NCI-H774 (cell line): ENCODE results near the gene CRACDL.

Experiments used
- DNase-seq: peaks from one replicate; lab custom pipeline; 2025; lab: John Stamatoyannopoulos, UW

The CRACDL gene

DNA sequence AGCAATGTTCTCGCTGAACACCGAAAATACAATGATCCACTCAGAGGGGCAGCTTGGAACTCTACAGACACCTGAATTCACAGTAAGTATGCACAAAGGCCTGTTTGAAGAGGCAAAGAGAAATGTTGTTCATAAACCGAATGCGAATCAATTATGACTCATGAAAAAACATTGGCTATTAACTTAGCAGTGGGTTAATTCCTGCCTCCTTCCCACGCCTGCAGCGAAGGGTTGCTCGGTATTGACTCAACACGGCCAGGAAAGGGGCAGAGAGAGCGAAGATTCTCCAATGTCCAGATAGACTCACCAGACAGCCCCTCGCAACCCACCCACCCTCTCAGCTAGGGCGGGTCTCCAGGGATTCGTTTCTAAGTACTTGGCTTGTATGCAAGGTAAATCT, 9.4 kb downstream of the CRACDL start:
- DNase-seq = no peak

DNA sequence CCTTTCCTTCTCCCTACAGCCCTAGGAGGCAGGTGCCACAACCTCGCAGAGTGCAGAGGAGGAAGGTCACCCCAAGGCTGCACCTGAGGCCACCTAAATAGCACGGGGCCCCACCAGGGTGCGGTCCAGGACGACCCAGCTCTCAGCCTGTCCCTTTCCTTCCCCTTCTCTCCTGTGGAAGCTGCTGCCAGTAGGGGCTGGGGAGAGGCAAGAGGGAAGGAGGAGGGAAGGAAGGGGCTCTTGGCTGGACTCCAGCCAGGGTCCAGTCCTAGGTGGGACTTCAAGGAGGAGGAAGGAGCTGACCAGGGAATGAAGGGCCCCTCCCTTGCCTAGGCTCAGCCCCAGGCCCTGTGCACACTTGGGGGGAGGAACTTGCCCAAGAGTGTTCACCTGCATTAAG, 11.1 kb downstream of the CRACDL start:
- no peak for DNase-seq

DNA sequence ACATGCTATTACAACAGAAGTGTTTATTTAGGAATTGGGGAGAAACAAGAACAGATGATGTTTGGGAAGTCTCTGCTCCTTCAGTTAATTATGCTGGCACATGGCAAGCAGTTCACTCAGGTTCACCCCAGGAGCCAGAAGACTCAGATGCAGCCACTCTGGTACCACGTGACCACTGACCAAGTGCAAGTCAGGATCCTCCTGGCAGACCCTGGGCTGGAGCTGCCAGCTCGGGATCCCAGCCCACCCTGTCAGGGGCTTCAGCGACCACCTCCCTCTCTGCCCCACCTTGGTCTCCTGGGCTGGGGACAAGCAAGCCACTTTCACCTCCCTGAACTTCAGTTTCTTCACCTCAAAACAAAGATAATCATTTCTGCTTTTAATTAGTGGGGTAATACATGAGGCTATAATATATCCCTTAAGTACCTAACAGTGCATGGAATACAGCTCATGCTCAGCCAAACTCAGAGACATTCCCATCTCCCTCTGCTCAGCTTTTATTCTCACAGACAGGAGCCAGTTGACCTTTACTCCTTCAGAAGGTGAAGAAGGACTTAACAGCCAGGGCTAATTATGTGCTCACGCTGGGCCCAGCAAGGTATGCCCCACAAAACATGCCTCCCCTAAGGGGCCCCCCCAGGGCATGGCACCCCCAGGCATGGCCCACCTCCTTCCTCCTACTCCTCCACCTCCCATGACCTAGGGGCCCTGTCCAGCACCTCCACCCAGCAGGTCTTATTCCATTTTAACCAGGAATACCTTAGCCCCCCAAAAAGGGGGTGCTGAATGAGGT, 11.8 kb downstream of the CRACDL start:
- no peak for DNase-seq

DNA sequence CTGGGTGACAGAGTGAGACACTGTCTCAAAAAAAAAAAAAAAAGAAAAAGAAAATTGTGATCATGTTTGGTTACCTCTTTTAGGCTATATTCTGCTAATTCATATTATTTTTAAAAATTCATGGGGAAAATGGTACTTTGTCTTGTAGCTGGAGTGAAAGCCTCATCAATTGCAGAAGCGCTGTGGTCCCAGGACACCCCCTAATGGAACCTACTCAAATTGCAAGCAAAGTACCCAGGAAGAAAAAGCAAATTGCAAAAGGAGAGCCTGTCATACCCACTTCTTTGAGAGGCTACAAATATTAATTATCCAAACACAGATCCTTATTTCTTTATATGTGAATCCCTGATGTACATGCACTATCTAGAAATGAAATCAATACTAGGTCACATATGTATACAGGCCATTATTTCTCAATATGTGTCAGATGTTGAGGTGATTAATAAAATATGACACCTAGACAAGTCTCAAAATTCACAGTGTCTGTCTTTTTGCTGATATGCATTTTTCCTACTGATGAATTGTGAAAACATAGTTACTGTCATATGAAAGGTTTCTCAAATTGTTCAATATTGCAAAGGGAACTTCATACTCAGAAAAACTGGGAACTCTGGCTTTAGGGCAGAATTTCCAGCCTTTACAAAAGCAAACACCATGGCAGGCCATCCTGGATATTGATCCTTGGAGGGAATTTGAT, 12.6 kb downstream of the CRACDL start:
- DNase-seq = no peak

DNA sequence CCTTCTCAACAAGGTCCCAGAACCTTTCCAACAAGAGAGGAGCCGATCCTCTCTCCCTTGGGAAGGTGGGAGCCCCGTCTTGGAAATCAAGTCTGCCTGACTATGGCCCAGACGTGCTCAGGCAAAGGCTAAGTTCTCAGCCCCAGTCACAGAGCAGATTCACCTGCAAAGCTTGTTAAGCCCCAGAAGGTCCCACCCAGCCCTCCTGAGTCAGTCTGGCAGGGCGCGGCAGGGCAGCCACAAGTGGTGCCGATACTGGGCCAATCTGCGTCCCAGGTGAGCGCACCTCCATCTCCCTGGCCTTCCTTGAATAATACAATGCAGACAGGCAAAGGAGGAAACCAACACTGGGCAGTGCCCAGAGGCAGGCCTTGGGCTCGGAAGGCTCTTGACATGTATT, 15.0 kb downstream of the CRACDL start:
- DNase-seq = no peak

DNA sequence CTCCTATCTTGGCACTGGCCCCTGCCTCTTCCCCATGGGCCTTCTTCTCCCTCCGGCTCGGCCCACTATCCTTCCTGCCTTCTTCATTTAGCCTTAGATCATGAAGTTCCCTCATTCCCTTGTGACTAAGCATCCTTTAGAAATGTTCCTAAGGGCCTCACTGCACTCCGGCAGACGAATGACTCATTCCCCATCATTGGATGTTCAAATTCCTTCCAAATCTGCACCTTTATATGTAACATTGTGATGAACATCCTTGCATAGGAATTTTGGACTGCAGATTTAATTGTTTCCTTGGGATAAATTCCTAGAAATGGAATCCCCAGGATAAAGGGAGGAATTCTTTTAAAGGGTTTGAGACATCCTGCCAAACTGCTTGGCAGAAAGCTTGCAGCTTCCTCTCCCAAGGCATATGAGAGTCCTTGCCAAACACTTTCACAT, 19.0 kb downstream of the CRACDL start:
- DNase-seq = no peak

DNA sequence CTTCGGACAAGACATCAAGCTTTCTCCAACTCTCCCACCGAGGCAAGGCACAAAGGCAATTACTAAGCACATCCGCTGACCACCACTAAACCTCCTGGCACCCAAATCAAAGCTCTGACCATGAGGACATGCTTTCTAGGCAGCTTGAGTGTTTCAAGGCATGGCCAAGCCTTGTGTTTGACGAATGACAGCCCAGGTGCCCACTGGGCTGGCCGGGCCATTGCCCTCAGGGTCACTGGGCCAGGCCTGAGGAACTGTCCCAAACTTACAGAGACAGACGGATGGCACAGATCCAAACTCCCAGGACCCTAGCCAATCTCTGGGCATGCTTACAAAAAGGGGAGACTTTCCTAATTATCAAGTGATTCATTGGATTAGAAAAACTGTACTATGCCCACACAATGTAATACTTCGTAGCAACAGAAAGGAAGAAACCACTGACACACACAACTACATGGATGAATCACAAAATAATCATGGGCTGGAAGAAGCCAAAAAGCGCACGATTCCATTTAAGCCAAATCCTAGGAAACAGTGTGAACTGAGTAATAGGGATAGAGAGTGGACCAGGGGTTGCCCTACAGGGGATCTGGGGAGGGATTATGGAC, 20.2 kb downstream of the CRACDL start:
- DNase-seq = no peak

DNA sequence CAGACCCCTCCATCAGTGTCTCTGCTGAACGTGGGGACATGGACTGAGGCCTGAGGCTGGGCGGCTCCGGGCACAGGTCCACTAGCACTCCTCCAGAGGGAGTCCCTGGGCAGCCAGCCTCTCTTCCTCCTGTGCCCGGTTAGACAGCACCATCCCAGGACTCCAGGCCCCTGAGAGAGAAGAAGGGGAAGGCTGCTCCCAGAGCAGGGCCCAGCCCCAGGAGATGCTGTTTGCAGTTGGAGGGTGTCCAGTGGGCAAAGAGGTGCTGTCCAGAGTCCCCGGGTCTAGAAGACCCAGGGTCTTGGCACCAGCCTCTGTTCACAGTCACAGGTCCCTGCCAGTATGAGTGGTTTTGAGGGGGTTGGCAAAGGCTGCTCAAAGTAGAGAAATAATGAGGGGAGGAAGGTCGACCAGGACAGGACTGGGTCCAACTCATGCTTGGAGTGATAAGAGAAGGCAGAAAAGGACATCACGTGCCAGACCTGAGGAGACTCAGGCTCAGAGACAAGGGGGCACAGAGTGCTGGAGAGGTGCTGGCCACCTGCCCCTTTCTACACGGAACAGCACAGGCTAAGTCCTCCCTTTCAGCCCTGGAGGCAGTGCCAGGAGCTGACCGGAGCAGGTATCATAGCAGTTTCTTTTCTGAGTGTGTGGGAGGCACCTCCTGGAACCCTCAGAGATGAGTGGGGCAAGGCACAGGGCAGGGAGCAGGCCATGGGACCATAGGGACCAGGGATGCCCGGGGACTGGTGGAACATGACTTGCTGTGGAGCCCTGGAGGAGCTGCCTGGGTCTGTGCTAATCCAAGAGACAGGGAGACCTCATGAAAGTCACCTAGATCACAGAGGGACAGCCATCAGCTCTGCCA, 21.1 kb downstream of the CRACDL start:
- no peak for DNase-seq

DNA sequence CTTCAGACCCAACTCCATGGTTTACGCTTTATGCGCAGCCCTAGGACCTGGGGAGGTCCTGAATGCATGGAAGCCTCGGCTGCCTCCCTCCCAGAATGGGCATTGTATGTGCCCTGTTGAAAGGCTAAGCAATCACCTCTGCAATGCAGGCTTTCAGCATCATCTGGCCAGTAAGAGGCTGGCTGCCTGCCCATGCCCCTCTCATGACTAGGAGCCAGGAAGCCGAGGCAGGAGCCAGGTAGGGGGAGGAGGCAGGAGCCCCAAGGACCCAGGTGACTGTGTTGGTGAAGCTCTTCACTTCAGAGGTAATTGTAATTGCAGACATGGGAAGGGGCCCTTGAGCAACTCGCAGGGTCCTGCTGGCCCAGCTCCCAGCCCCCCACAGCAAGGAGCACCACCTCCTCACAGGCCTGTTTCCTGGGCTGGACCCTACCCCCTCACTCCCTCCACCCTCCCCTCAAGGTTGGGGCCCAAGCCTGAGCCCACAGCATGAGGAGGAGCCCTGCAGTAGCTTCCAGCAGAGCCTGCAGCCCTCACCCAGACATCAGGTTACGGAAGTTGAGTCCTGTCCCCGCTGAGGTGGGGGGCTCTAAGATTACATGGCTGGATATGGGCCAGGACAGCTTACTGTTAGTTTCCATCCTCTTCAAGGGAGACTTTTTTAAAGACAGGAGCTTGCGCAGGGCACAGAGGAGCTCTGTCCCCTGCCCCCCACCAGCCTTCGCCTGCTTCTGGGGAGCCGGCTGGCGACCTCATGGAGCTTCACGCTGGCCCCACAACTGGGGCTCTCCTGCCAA, 21.9 kb downstream of the CRACDL start:
- DNase-seq = peak; percentile 44

DNA sequence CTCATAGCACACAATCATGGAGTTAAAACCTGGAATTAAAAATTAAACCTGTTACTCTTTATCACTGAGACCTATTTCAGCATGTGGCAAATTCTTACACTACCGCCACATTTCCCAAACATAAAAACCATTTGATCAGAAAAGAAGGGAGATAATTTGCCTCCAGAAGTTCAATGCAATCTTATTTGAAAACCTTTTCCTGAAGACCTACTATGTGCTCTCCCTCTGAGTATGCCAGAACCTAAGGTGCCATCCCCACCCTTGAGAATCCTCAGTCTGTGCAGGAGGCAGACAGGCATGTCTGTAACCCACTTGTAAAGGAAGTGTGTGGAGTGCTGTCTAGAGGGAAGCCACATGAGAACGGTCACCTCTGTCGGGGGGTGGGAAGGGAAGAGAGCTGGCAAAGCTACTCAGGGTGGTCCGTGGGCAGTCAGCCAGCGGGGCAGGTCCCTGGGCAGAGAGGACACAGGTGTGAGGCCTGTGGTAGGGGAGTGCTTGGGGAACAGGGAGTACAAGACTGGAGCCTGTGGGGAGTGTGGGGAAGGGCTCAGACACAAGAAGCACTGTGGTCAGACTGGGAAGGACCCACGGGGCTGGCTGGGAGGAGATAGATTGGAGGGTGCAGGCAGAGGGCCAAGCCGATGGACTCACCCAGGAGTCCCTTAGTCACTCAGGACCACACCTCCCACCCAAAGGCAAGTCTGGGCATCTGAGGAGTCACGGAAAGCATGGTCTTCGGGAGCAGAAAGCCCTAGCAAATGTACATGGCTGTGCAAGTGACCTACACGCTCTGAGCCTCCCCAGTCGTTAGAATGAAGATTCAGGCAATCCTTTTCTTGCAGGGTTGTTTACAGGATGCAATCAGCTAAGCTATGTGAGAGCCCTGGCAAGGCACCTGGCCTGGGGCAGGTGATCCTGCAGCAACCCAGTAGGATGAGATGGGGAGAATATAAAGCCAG, 22.8 kb downstream of the CRACDL start:
- no peak for DNase-seq

DNA sequence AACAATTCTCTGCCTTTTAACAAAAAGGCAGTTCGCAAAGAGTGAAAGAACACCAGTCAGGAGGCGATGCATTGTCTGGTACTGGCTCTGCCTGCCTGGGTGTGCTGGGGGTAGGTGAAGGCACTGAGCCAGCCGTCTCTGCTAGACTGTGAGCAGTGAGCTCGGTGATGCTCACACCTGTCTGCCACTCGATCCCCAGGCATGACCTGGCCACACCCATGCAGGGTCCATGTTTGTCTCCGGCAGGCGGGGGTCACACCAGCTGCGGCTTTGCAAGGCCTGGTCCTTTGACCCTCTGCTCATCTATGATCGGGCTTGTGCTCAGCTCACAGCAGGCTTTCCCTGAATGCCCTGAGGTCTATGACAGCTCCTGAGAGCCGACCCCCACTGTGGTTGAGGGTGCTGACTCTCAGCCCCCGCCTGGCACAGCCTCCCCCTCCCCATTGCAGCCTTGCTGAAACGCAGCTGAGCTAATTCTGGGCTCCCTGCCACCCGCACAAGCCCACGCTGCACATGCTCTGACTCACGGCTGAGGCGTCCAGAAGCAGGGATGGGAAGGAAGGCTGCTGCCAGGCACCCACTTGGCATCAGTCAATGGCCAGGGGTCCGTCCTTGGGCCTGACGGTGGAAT, 23.7 kb downstream of the CRACDL start:
- peak; percentile 73 for DNase-seq

DNA sequence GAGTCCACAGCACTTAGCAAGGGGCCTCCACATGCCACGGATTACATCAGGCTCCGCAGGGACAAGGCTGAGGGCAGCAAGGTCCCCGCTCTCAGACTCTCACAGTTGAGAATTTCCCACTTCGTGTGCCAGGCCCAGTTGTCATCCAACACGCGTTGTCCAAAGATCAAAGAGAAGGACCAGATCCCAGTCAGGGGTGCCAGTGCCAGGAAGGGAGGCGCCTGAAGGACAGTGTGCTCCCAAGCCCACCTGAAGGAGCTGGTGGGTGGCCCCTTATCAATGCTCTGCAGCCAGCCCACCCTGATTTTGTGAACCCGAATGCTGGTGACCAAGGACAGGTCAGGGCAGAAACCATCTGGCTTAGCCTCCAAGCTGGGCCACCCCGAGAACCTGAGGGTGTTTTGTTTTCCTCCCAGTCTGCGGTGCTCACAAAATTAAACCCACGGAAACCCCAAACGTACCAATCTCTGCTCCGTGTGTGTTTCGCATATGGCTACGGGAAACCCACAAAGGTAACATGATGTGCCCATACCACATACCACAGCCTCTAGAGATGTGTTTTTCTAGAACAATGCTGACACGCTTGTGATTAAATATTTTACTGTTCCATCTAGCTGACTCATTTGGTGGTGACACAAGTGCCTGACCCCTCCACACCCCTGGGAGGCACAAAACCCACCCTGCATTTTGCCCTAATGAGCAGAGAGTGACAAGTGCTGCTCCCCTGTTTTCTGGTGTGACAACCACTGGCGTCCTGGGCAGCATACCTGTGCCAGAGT, 24.5 kb downstream of the CRACDL start:
- DNase-seq = no peak

DNA sequence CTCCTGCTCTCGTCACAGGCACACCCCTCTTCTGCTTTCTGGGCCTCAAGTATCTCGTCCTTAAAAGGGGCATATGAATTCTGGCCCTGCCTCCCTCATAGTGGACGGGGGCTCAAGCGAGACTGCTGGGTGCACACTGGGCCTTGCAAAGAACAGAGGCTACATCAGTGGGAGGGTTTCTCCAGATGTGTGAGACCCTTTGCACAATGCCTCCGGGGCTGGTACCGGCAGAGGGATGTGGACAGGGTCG, 25.0 kb downstream of the CRACDL start:
- no peak for DNase-seq

DNA sequence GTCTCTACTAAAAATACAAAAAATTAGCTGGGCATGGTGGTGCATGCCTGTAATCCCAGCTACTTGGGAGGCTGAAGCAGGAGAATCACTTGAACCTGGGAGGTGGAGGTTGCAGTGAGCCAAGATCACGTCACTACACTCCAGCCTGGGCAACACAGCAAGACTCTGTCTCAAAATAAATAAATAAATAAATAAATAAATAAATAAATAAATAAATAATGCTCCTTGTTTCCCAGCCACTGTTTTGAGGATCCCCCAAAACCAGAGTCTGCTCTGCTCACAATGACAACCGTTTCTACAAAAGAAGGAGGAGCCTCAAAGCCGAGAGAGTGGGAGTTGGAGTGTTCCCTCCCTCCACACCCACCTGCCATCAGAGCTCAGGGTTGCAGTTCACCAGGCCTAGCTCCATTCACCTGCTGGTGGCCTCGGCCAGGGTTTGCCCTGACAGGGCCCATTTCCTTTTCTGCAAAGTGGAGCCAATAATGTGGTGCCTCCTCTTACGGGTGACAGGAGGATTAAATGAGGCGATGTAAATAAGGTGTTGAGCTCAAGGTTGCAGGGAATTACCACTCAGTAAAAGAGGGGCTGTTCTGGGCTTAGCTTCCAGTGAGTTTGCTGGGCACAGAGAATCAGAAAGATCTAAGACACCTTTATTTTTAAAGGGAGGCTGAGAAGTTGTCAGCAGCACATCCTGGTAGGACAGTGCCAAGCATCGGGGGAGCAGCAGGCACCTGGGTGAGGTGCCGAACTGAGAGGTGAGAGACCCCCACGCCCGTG, 25.5 kb downstream of the CRACDL start:
- DNase-seq = no peak

DNA sequence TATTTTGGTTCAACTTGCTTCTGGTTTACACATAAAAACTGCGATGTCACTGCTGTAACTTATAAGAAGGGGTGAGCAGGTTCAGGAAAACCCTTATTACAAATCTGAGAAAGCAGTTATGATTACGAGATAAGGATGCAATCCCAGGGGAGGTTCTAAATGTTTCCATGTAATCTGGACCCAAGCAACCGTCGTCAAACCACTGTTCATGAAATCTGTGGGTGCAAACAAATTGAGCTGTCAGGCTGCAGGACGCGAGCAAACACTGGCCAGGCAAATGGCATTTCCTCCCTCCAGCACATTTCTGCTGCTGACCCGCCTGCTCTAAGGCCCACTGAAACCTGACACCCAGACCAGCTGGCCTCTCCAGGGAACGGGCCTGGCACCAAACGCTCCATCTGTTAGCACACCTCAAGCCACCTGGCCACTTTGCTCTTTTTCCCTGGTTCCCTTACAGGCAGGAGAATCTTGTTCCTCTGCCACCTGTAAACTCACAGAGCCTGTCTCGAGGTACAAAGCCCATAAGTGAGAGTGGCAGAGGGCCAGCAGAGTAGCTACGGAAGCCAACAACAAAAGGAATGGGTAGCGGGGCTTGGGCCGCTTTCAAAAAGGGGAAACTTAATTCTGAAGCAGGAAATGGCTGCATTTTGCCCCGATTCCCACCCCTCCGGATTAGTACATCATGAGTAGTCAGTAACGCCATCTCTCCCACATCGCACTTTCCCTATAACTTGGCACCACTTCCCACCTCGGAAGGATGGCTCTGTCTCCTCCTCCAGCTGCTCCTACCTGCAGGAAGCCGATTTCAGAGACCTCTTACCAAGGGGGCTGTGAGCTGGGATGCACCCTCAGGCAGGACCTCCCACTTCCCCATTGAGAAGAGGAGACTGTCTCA, 26.5 kb downstream of the CRACDL start:
- DNase-seq = peak; percentile 95

DNA sequence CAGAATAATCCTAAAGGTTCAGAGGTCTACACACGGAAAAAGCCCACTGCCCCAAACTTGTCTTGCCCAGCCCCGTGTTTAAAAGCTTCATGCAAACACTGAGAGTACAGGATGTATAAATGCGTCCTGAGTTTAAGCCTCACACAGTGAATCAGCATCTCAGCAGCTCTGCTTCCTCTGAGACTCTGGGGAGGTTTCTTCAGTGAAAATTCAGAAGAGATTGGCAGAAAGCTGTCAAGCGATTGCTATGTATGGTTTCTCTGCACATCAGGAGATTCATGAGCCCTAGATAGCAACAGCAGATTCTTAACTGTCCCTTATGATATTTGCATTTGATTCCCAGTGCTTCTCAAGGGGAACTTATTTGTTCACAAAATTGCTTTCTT, 27.1 kb downstream of the CRACDL start:
- DNase-seq = no peak
